HEK293 (cell line): ENCODE results near the gene KLHL17.

ENCODE experiments used
- CTCF ChIA-PET: fragments of 350-600 bp; formaldehyde crosslinking; extraction: SDS; loops from one replicate; lab custom pipeline; 2021; ENCODE audit warnings: antibody characterized with exemption; lab: Yijun Ruan, JAX
- POLR2A ChIA-PET: fragments of 300-600 bp; formaldehyde crosslinking; extraction: SDS; loops from one replicate; lab custom pipeline; 2020; ENCODE audit warnings: antibody characterized with exemption, inconsistent platforms; lab: Yijun Ruan, JAX
- H3K27ac ChIP-seq: fragments of 200-500 bp; sonication (Bioruptor generic); 2 replicates; pipeline ENCODE4 v1.5.1; 2014; ENCODE audit warnings: low read depth, low read length, control low read depth, inconsistent platforms; ENCODE audit errors: extremely low read depth
- H3K36me3 ChIP-seq, 2 experiments: fragments of 200-500 bp in 1 of 2; sonication (Bioruptor generic) in 1 of 2; 1 replicate in 1 of 2; 2 replicates in 1 of 2; pipeline ENCODE4 v1.5.1; 2014 to 2017; ENCODE audit warnings: inconsistent platforms in 2 of 2, low read length in 2 of 2; ENCODE audit not compliant: control insufficient read depth in 2 of 2, insufficient read depth in 1 of 2
- H3K4me1 ChIP-seq: fragments of 200-500 bp; sonication (Bioruptor generic); 2 replicates; pipeline ENCODE4 v1.5.1; 2014; ENCODE audit warnings: mild to moderate bottlenecking, low read length, inconsistent platforms; ENCODE audit not compliant: control insufficient read depth, insufficient read depth
- H3K4me3 ChIP-seq: 2 replicates; pipeline ENCODE4 v1.5.1; 2011; ENCODE audit warnings: low read depth, mild to moderate bottlenecking, control low read depth, low read length, moderate library complexity
- H3K9me3 ChIP-seq: fragments of 200-500 bp; sonication (Bioruptor generic); 2 replicates; pipeline ENCODE4 v1.5.1; 2014; ENCODE audit warnings: low read depth, low read length, inconsistent platforms; ENCODE audit not compliant: control insufficient read depth, insufficient read depth
- AEBP2 ChIP-seq: fragments of 450-650 bp; formaldehyde crosslinking; IDR thresholded peaks from 2 replicates; pipeline ENCODE4 v1.5.1; 2016; ENCODE audit warnings: missing biosample characterization, missing genetic modification characterization, borderline replicate concordance
- ATF2 ChIP-seq: fragments of 450-650 bp; formaldehyde crosslinking; IDR thresholded peaks from 2 replicates; pipeline ENCODE4 v1.5.1; 2016; ENCODE audit warnings: missing biosample characterization, missing genetic modification characterization, low read depth
- FEZF1 ChIP-seq: fragments of 450-650 bp; formaldehyde crosslinking; IDR thresholded peaks from 2 replicates; pipeline ENCODE4 v1.5.1; 2016; ENCODE audit warnings: missing biosample characterization, missing genetic modification characterization
- GLI2 ChIP-seq: fragments of 450-650 bp; formaldehyde crosslinking; IDR thresholded peaks from 2 replicates; pipeline ENCODE4; 2017; ENCODE audit warnings: missing biosample characterization, missing genetic modification characterization, low read depth, borderline replicate concordance
- IKZF3 ChIP-seq: fragments of 450-650 bp; IDR thresholded peaks from 2 replicates; pipeline ENCODE4 v1.5.0; 2018; ENCODE audit warnings: missing biosample characterization, mild to moderate bottlenecking, missing genetic modification characterization, moderate library complexity
- PRDM10 ChIP-seq: fragments of 450-650 bp; formaldehyde crosslinking; IDR thresholded peaks from 2 replicates; pipeline ENCODE4 v1.5.1; 2016; ENCODE audit warnings: missing biosample characterization, missing genetic modification characterization
- ZBTB1 ChIP-seq: fragments of 450-650 bp; formaldehyde crosslinking; IDR thresholded peaks from 2 replicates; pipeline ENCODE4 v1.5.1; 2016; ENCODE audit warnings: missing biosample characterization, missing genetic modification characterization
- ZBTB8A ChIP-seq: fragments of 450-650 bp; formaldehyde crosslinking; IDR thresholded peaks from 2 replicates; pipeline ENCODE4 v1.5.1; 2016; ENCODE audit warnings: missing biosample characterization, missing genetic modification characterization
- ZNF148 ChIP-seq: fragments of 450-650 bp; formaldehyde crosslinking; IDR thresholded peaks from 2 replicates; pipeline ENCODE4 v1.5.0; 2017; ENCODE audit warnings: missing biosample characterization, missing genetic modification characterization, borderline replicate concordance
- ZNF157 ChIP-seq: fragments of 450-650 bp; formaldehyde crosslinking; IDR thresholded peaks from 2 replicates; pipeline ENCODE4 v1.5.1; 2016; ENCODE audit warnings: missing biosample characterization, missing genetic modification characterization
- ZNF274 ChIP-seq, 2 experiments: fragments of 200-500 bp in 1 of 2; fragments of 450-650 bp in 1 of 2; sonication (Bioruptor generic) in 1 of 2; formaldehyde crosslinking in 1 of 2; IDR thresholded peaks; 2 replicates each; pipeline versions ENCODE4 v1.5.1 to v1.6.1; 2014 to 2016; ENCODE audit warnings: borderline replicate concordance in 1 of 2, inconsistent platforms in 1 of 2, low read length in 1 of 2, missing biosample characterization in 1 of 2, missing genetic modification characterization in 1 of 2
- ZNF366 ChIP-seq: fragments of 450-650 bp; formaldehyde crosslinking; conservative IDR thresholded peaks from 2 replicates; pipeline ENCODE4 v1.5.1; 2016; ENCODE audit warnings: missing biosample characterization, missing genetic modification characterization
- ZNF488 ChIP-seq: fragments of 450-650 bp; formaldehyde crosslinking; IDR thresholded peaks from 2 replicates; pipeline ENCODE4 v1.5.1; 2016; ENCODE audit warnings: missing biosample characterization, missing genetic modification characterization
- ZNF518A ChIP-seq: fragments of 450-650 bp; formaldehyde crosslinking; conservative IDR thresholded peaks from 2 replicates; pipeline ENCODE4 v1.5.1; 2016; ENCODE audit warnings: low read depth, missing biosample characterization, missing genetic modification characterization
- ZNF529 ChIP-seq: fragments of 450-650 bp; formaldehyde crosslinking; IDR thresholded peaks from 2 replicates; pipeline ENCODE4 v1.5.1; 2017; ENCODE audit warnings: missing genetic modification characterization, missing biosample characterization; ENCODE audit not compliant: insufficient replicate concordance
- ZNF530 ChIP-seq: fragments of 450-650 bp; formaldehyde crosslinking; IDR thresholded peaks from 2 replicates; pipeline ENCODE4 v1.5.1; 2016; ENCODE audit warnings: low read depth, missing biosample characterization, missing genetic modification characterization
- ZNF548 ChIP-seq: fragments of 450-650 bp; formaldehyde crosslinking; IDR thresholded peaks from 2 replicates; pipeline ENCODE4 v1.5.1; 2016; ENCODE audit warnings: missing biosample characterization, missing genetic modification characterization
- ZNF580 ChIP-seq: fragments of 450-650 bp; formaldehyde crosslinking; IDR thresholded peaks from 2 replicates; pipeline ENCODE4 v1.5.1; 2016; ENCODE audit warnings: missing biosample characterization, missing genetic modification characterization

KLHL17 gene

GRCh38 chr1:956636-957035 lies 3.7 kb upstream of the KLHL17 start:
- H3K4me1 ChIP-seq: no peaks in the 10 kb centered on the region
- POLR2A ChIA-PET: interaction anchor here (1.1 kb wide), 1 partner anchor 14 kb away, joined by 4 read pairs; no protein-coding TSS in a partner anchor
- no peak for TF ChIP-seq ZNF148 (tag by site-specific recombination)
- TF ChIP-seq ZNF157 (tag by site-specific recombination): no peak
- no peak for TF ChIP-seq ZNF366
- no peak for TF ChIP-seq ZNF274 (IDR thresholded peaks at IDR 0.05; ENCODE audit: low read length)
- no peak for TF ChIP-seq ZNF274 (tag by site-specific recombination; IDR thresholded peaks at IDR 0.05; ENCODE audit: borderline replicate concordance)
- TF ChIP-seq PRDM10 (tag by site-specific recombination): no peak
- TF ChIP-seq ZNF529 (tag by site-specific recombination): no peak
- TF ChIP-seq ZBTB1: no peak
- no peak for TF ChIP-seq FEZF1 (tag by site-specific recombination)
- no peak for TF ChIP-seq ATF2 (tag by site-specific recombination)
- TF ChIP-seq ZNF518A (tag by site-specific recombination): no peak
- TF ChIP-seq ZNF488 (tag by site-specific recombination): no peak
- no peak for TF ChIP-seq IKZF3 (tag by site-specific recombination)
- no peak for TF ChIP-seq ZNF530
- no peak for TF ChIP-seq ZNF548
- no peak for TF ChIP-seq ZNF580 (tag by site-specific recombination)
- no peak for TF ChIP-seq AEBP2 (tag by site-specific recombination)
- TF ChIP-seq GLI2 (tag by site-specific recombination): no peak
- TF ChIP-seq ZBTB8A (tag by site-specific recombination): no peak

More at GRCh38 chr1:956636-957035, 3.7 kb upstream of the KLHL17 start:
- H3K27ac ChIP-seq: no peak overlapping the region
- no peak overlapping the region for H3K4me3 ChIP-seq
- H3K9me3 ChIP-seq: no peaks in the 10 kb centered on the region
- CTCF ChIA-PET: interaction anchor here (0.7 to 0.9 kb wide), 3 partner anchors 15 to 107 kb away, joined by 3 read pairs; no protein-coding TSS in a partner anchor
- peaks cover 9 to 64% of the 10 kb centered on the region in 2 experiments; a peak in 2 of 3 replicates for H3K36me3 ChIP-seq
